Body of pancreas (tissue), 4 donors: ENCODE measurements around the gene CTSZ.

Experiments used
- POLR2A ChIP-seq, 3 donors: fragments of 450-650 bp; IDR thresholded peaks; one replicate each; pipeline ENCODE4 v1.6.1; 2016; ENCODE audit warnings: antibody characterized with exemption in 3 of 3, mild to moderate bottlenecking in 2 of 3
- TF ChIP-seq, protein P1 (sequence below), 7 experiments: fragments of 450-650 bp in 4 of 7; fragments of 200-600 bp in 3 of 7; sonication (generic) in 3 of 7; IDR thresholded peaks; one replicate each; pipeline ENCODE4 v1.5.1; 2016 to 2019; ENCODE audit warnings: antibody characterized with exemption in 7 of 7

DNA sequence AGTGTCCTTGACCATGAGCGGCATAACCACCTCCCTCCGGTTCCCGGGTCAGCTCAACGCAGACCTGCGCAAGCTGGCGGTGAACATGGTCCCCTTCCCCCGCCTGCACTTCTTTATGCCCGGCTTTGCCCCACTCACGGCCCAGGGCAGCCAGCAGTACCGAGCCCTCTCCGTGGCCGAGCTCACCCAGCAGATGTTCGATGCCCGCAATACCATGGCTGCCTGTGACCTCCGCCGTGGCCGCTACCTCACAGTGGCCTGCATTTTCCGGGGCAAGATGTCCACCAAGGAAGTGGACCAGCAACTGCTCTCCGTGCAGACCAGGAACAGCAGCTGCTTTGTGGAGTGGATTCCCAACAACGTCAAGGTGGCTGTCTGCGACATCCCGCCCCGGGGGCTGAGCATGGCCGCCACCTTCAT is 17.1 kb upstream of the CTSZ start:
- TF ChIP-seq, protein P1, sequence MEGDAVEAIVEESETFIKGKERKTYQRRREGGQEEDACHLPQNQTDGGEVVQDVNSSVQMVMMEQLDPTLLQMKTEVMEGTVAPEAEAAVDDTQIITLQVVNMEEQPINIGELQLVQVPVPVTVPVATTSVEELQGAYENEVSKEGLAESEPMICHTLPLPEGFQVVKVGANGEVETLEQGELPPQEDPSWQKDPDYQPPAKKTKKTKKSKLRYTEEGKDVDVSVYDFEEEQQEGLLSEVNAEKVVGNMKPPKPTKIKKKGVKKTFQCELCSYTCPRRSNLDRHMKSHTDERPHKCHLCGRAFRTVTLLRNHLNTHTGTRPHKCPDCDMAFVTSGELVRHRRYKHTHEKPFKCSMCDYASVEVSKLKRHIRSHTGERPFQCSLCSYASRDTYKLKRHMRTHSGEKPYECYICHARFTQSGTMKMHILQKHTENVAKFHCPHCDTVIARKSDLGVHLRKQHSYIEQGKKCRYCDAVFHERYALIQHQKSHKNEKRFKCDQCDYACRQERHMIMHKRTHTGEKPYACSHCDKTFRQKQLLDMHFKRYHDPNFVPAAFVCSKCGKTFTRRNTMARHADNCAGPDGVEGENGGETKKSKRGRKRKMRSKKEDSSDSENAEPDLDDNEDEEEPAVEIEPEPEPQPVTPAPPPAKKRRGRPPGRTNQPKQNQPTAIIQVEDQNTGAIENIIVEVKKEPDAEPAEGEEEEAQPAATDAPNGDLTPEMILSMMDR (IDR thresholded peaks at IDR 0.05): no peak
- TF ChIP-seq POLR2A (IDR thresholded peaks at IDR 0.05): no peak
